HCT116 (cell line): Measurements from ENCODE around the gene NSG1.

Experiments
- ATF3 ChIP-seq: IDR thresholded peaks from 2 replicates; pipeline ENCODE4 v1.6.1; 2012
- CTCF ChIP-seq, 3 experiments: fragments of 200-600 bp in 1 of 3; sonication (generic) in 1 of 3; IDR thresholded peaks in 2 of 3; conservative IDR thresholded peaks in 1 of 3; 2 replicates each; pipeline ENCODE4 v1.5.1; 2012 to 2017; ENCODE audit warnings: low read depth in 2 of 3, low read length in 2 of 3, antibody characterized with exemption in 1 of 3, borderline replicate concordance in 1 of 3, control low read depth in 1 of 3, mild to moderate bottlenecking in 1 of 3, mixed read lengths in 1 of 3, mixed run types in 1 of 3, moderate library complexity in 1 of 3; ENCODE audit not compliant: insufficient read depth in 1 of 3
- POLR2A ChIP-seq: IDR thresholded peaks from 2 replicates; pipeline ENCODE4 v1.7.0; 2011; ENCODE audit warnings: borderline replicate concordance; ENCODE audit not compliant: insufficient read depth, insufficient read length; ENCODE audit errors: extremely low read depth
- REST ChIP-seq: IDR thresholded peaks from 2 replicates; pipeline ENCODE4 v1.6.1; 2012; ENCODE audit warnings: low read depth
- SIN3A ChIP-seq: IDR thresholded peaks from 2 replicates; pipeline ENCODE4 v1.6.1; 2012; ENCODE audit warnings: low read depth
- SP1 ChIP-seq: IDR thresholded peaks from 2 replicates; pipeline ENCODE4 v1.6.1; 2012; ENCODE audit warnings: low read depth
- TCF7L2 ChIP-seq: IDR thresholded peaks from 2 replicates; pipeline ENCODE4 v1.7.0; 2011; ENCODE audit warnings: borderline replicate concordance, inconsistent platforms; ENCODE audit not compliant: insufficient read depth, insufficient read length; ENCODE audit errors: extremely low read depth
- ZFX ChIP-seq: fragments of 450-650 bp; IDR thresholded peaks from 2 replicates; pipeline ENCODE4 v1.6.1; 2017

DNA sequence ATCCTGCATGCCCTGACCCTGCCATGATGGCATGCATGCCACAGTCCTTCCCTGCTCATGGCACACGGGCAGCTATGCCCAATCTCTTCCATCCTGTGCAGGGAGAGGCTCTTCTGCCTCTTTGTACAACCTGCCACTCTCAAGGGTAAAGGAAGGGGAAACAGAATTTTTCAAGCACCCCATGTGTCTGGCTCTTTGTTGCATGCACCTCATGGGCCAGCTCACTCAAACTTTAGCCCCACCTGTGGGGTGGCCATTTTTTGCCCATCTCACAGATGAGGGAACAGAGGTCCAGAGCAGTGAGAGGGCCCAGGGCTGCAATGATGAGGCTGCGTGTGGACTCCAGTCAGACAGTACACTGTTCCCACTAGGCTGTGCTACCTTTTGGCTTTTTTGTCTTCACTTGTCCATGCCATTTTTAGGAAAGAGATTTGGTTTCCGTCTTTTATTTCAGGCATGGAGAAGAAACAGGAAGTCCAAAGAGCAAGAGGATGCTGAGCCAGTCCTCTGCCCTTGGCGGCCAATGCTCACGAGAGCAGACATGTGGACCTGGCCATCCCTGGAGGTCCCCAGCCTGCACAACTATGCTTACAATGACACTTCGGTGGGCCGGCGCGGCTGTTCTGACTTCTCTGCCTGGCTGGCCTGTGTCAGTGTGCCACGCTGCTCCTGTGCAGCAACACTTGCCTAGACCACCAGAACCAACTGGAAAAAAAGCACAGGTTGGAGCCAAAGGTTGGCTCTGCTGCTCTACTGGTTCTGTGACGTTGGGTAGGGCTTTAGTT, 45.6 kb downstream of the NSG1 start:
- TF ChIP-seq CTCF (IDR thresholded peaks at IDR 0.05 in 2 of 3, conservative IDR thresholded peaks at IDR 0.05 in 1 of 3; ENCODE audit: borderline replicate concordance in 1 of 3, insufficient read depth in 1 of 3, low read depth in 2 of 3, low read length in 2 of 3) (no peak), SIN3A (no peak), POLR2A (no peak), SP1 (no peak), ZFX (no peak), TCF7L2 (no peak), ATF3 (no peak), REST (no peak)
